Upper lobe of left lung (tissue), 4 donors: ENCODE data around the gene TTC23.

Experiments used
- POLR2A ChIP-seq, 4 donors: fragments of 450-650 bp; IDR thresholded peaks; one replicate each; pipeline ENCODE4 v1.5.1; 2016 to 2017; ENCODE audit warnings: antibody characterized with exemption in 4 of 4, mild to moderate bottlenecking in 2 of 4
- POLR2AphosphoS5 ChIP-seq, 2 donors: sonication (generic); formaldehyde crosslinking; IDR thresholded peaks; one replicate each; pipeline ENCODE4 v1.5.1; 2017; ENCODE audit warnings: antibody characterized with exemption in 2 of 2
- TF ChIP-seq, protein P1 (sequence below), 6 experiments: fragments of 450-650 bp in 4 of 6; fragments of 200-600 bp in 2 of 6; sonication (generic) in 2 of 6; IDR thresholded peaks; one replicate each; pipeline ENCODE4 v1.5.1; 2016 to 2019; ENCODE audit warnings: antibody characterized with exemption in 6 of 6

DNA sequence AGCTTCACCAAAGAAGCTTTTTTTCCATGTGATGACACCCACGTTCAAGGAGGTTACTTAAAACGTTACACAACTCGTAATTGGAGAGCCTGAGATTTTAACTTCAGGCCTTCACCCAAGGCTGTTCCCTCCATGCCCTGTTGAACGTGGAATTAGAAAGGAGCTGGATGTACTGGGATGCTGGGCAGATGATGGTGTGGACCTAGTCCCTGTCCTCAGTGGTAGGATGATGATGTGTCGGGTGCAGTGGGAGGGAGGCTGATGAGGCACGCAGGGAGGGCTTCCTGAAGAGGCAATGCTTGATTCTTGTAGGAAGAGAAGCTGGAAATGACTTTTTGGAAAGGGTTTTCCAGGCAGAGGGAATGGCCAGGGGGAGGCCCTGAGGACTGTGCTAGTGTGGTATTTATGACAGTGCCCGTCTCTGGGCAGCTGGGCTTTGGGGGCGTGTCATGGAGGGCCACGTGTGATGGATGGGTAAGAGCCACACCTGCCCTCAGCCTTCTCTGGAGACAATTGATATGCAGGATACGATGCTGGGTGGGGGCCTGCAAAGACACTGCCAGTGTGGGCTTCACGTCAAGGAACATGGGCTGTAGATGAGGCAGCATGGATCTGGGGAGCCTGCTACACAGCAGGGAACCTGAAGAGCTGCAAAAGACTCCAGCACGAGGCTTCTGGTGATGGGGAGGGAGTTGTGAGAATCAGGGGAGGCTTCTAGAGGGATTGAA lies 129.2 kb downstream of the TTC23 start:
- TF ChIP-seq POLR2A (IDR thresholded peaks at IDR 0.05) (no peak), POLR2AphosphoS5 (IDR thresholded peaks at IDR 0.05) (no peak)
- TF ChIP-seq, protein P1, sequence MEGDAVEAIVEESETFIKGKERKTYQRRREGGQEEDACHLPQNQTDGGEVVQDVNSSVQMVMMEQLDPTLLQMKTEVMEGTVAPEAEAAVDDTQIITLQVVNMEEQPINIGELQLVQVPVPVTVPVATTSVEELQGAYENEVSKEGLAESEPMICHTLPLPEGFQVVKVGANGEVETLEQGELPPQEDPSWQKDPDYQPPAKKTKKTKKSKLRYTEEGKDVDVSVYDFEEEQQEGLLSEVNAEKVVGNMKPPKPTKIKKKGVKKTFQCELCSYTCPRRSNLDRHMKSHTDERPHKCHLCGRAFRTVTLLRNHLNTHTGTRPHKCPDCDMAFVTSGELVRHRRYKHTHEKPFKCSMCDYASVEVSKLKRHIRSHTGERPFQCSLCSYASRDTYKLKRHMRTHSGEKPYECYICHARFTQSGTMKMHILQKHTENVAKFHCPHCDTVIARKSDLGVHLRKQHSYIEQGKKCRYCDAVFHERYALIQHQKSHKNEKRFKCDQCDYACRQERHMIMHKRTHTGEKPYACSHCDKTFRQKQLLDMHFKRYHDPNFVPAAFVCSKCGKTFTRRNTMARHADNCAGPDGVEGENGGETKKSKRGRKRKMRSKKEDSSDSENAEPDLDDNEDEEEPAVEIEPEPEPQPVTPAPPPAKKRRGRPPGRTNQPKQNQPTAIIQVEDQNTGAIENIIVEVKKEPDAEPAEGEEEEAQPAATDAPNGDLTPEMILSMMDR (IDR thresholded peaks at IDR 0.05), result no peak
